Neural progenitor cell (in vitro differentiated cells): ENCODE results near the gene CYP3A7.

Source experiments
- EZH2 ChIP-seq: fragments of 200-600 bp; sonication (generic); IDR thresholded peaks from 2 replicates; pipeline ENCODE4 v1.6.1; 2017; ENCODE audit warnings: antibody characterized with exemption, mild to moderate bottlenecking, moderate library complexity
- EZH2phosphoT487 ChIP-seq: fragments of 200-600 bp; sonication (generic); IDR thresholded peaks from 2 replicates; pipeline ENCODE4 v1.6.1; 2017; ENCODE audit warnings: antibody characterized with exemption
- TF ChIP-seq, protein P1 (sequence below): fragments of 200-600 bp; sonication (generic); IDR thresholded peaks from 2 replicates; pipeline ENCODE4 v1.5.1; 2017; ENCODE audit warnings: antibody characterized with exemption, mild to moderate bottlenecking

DNA sequence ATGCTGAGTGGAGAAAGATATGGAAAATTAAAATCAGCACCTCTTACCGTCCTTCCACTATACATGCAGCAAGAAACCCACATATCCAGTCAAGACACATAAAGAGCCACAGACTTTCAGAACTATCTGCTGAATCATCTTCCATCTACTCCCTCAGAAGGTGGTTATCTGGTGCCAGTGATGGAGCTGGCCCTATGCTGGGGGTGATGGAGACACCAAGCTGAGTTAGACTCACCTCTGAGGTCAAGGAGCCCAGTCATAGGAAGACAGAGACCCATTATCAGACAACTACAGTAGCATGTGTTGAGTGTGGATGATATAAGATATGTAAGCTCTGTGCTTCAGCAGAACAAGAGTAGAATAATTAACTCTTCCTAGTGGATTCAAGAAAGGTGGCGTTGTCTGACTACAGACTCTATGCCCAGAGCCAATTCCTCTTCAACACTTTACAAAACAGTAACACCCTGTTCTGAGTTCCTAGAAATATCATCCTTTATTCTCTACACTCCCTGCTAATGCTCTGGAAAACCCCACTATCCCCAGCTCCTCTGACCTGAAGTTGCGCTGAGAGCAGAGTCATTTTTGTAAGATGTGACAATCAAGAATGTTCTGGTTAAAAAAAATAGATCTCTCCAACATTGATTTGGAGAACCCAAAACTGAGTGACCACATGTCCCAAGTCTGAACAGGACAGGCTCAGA, 69.5 kb downstream of the CYP3A7 start:
- TF ChIP-seq, protein P1, sequence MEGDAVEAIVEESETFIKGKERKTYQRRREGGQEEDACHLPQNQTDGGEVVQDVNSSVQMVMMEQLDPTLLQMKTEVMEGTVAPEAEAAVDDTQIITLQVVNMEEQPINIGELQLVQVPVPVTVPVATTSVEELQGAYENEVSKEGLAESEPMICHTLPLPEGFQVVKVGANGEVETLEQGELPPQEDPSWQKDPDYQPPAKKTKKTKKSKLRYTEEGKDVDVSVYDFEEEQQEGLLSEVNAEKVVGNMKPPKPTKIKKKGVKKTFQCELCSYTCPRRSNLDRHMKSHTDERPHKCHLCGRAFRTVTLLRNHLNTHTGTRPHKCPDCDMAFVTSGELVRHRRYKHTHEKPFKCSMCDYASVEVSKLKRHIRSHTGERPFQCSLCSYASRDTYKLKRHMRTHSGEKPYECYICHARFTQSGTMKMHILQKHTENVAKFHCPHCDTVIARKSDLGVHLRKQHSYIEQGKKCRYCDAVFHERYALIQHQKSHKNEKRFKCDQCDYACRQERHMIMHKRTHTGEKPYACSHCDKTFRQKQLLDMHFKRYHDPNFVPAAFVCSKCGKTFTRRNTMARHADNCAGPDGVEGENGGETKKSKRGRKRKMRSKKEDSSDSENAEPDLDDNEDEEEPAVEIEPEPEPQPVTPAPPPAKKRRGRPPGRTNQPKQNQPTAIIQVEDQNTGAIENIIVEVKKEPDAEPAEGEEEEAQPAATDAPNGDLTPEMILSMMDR = no peak
- TF ChIP-seq EZH2 = no peak
- TF ChIP-seq EZH2phosphoT487 = no peak
